ENCODE measurements around the gene DPM3.
A peak's percentile ranks its signal among the peaks of the same experiment; 100 is the strongest.
"Not testable (repeated sequence)": the region's sequence is repeated elsewhere in the genome, so short reads cannot be mapped to it uniquely, and the experiment has no call there.

Gene DPM3

GRCh38 chr1:155174324-155175280, 34.3 kb upstream of the DPM3 start:
- DNase-seq, result peak; percentile 49 to 55

GRCh38 chr1:155173478-155174323, 33.4 kb upstream of the DPM3 start, which contains the start of gene TRIM46:
TRIM46 (plus strand) TSS chr1:155173849; CDS start chr1:155173967, 118 bp downstream.
- peak; percentile 72 to 80 for DNase-seq

DNA sequence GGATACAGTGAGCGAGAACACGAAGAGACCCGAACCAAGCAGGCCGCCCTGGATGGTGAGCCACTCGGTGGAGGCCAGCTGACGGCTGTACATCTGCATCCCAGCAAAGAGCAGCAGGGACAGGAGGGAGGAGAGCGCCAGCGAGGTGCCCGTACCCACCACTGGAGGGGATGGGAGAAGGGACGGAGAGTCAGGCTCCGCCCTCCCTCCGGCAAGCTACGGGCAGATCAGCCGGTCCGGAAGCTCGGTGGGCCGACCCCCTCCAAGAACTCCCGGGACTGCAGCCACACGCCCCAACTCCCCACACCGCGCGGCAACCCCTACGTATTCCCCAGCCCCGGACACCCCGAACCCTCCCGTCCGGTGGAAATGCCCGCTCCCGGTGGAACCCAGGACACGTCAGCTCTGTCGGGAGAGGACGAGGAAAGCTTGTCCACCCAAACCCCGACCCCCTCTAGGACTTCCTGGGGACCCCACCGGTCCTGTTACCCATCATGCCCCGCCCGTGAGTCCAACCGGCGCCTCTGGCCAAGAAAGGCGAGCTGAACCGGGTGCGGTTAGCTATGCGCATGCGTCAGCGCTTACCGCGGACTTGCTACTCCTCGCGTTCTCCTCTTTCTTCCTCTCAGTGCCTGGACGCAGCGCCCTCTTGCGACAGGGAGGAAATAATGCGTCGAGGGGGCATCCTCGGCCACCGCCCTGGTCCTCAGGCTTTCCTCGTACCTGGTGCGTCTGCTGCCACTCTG, 32.6 kb upstream of the DPM3 start, which contains the start of gene KRTCAP2:
Gene KRTCAP2 (minus strand): TSS at position 573 of the 746 bp plus-strand sequence. CDS start 80 bp downstream, at position 493.
- peak; percentile 93 to 94 for DNase-seq

DNA sequence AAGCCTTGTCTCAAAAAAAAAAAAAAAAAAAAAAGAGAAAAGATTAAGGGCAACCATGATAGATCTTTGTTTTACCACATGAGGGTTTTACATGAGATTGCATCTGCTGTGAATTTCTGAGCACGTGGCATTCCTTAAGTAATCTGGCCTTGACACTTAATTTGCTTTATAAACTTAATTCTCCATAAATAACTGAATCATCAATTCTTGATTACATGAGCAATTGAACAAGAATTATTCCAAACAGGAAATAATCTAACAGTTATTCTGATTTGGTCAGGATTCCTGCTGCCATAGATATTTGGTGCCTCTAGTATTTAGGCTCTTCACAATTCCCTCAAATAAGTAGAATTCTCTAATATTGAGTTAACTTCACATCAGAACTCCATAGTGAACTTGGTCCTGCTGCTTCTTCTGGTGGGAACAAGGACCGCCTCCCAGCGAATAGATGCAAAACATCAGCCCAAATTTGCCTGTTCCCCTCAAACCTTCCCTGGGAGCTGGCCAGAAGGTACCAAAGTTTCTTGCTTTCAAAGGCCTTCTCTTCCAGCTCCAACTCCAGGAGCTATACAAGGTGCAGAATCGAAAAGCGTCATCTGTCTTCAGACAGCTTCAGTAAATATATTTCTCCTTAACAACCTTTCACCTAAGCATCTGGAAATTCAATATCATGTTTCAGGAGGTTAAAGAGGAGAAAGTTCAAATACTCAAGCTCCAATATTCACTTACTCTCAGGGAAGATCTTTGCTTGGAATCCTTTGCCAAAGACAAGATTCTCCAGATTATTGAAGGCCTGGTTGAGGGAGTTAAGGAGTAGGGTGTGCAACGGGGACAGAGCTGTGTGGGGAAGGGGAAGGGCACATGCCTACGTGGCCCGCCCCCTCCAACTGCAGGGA, 31.8 kb upstream of the DPM3 start:
- DNase-seq, result peak in 1 of 2 donors; percentile 52

GRCh38 chr1:155170806-155171205, 30.5 kb upstream of the DPM3 start:
- no peak for DNase-seq

GRCh38 chr1:155170101-155170785, 29.9 kb upstream of the DPM3 start:
- no peak for DNase-seq

- no peak for DNase-seq
Measured at GRCh38 chr1:155169541-155169940, 29.2 kb upstream of the DPM3 start.

DNA sequence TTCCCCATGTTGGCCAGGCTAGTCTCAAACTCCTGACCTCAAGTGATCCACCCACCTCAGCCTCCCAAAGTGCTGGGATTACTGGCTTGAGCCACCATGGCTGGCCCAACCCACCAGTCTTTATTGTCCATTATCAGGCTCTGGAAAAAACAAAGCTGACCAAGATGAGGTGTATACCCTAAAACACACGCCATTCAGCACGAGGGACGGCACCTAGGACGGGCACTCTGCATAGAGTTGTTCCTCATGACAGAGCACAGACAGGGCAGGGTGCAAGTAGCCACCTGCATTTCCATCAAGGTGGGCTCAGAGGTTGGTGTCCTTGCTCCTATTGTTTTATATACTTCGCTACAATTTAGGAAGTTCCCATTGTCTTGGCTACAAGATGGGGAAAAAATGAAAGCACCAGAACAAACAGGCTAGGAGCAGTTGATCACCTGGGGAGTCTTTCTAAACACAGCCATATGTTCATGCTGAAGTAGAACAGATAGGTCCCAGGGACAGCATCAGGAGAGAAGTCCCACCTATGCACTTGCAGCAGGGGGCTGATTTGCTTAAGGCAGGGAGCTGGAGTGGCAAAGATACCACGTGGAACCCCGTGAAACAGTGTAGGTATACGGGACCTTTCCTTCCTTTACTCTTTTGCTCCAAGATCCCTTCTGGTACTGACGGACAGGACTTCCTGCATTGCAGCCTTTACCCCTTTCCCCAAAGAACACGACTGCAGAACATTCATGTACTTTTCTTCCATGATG, 28.3 kb upstream of the DPM3 start:
- no peak for DNase-seq

DNA sequence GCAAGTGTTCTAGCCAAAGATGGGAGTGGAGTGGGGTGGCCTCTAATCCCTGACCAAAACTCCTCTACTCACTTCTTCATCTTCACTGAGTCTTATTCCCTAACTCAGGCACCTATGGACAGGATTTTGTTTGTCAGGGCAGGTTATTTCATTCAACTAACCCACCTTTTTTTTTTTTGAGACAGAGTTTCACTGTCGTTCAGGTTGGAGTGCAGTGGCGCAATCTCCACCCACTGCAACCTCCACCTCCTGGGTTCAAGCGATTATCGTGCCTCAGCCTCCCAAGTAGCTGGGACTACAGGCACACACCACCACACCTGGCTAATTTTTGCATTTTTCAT, 27.7 kb upstream of the DPM3 start:
- not testable (repeated sequence) for DNase-seq

DNA sequence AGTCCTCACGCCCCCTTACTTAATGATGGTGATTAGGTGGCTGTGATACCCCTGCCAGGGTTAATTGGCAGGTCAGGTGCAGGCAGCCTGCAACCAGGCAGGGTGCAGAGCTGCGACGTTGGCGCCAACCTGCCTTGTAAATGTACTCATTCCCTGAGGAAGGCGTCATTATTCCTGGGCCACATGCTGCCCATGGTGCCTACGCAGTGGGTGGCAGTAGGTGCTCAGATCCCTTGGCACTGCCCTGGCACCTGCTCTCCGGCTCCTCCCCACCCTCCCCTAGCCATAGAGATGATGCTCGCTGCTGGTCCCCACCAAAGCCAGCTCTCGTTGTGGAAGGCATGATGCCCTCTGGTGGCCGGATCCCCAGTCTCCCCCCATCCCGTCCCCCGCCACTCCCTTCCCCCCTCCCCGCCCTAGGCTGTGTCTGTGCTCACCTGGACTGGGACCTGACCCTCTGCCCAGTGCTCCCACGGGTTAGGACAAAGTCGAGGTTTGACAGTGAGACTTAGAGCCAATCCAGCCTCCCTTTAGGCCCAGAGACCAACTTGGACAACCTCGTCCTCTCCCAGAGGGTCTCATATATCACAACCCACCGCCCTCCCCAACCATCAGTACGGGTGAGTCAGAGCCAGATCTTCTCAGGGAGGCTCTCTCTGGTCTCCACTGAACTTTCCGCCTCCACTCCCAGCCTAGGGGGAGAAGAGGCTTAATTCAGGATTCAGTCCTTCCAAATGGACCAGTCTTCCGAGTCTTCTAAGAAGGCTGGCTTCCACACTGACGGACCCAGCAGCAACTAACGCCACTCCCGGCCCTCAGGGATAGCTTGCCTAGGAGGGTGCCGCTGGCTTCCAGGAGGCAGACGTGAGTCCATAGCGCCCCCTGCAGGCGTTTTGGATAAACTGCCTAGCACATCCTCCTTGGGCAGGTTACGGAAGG, 27.1 kb upstream of the DPM3 start:
- DNase-seq, result peak; percentile 83

GRCh38 chr1:155166471-155167165, 26.3 kb upstream of the DPM3 start:
- DNase-seq, result no peak

GRCh38 chr1:155166051-155166470, 25.7 kb upstream of the DPM3 start:
- DNase-seq, result no peak

DNA sequence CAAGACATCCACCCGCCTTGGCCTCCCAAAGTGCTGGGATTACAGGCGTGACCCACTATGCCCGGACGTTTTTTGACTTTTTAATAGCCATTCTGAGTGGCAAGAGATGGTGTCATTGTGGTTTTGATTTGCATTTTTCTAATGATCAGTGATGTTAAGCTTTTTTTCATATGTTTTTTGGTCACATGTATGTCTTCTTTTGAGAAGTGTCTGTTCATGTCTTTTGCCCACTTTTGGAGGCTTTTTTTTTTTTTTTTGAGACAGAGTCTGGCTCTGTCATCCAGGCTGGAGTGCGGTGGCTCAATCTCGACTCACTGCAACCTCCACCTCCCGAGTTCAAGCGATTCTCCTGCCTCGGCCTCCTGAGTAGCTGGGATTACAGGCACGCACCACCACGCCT, 24.3 kb upstream of the DPM3 start:
- DNase-seq, result not testable (repeated sequence)

- DNase-seq, result not testable (repeated sequence)
Measured at GRCh38 chr1:155163785-155164184, 23.5 kb upstream of the DPM3 start.

DNA sequence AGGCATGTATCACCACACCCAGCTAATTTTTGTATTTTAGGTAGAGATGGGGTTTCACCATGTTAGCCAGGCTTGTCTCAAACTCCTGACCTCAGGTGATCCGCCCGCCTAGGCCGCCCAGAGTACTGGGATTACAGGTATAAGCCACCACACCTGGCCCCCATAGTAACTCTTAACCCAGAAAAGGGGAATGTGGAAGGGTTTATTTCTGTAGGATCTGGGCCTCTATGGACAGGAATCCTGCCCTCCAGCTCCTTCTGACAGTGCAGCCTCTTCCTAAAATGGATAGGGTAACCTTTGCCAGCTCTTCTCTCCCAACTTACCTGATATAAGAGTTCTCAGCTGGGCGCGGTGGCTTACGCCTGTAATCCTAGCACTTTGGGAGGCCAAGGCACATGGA, 22.3 kb upstream of the DPM3 start:
- not testable (repeated sequence) for DNase-seq

GRCh38 chr1:155160128-155160527, 19.8 kb upstream of the DPM3 start:
- no peak for DNase-seq

DNA sequence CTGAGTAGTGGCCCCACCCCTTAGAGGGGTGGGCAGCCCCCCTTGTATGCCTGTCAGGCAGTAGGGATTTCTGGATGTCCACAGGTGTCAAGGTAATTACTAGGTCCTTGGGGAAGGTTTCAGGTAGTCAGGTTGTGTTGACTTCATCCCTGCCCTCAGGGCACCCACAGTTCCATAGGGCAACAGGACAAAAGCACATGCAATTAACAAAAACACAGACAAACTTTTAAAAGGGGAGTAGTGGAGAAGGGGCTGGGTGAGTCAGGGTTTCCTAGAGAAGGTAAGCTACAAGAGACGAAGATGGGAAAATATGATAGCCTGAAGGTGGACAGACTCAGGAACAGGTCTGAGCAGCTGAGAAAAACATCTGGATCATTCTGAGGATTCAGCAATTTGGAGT, 18.7 kb upstream of the DPM3 start:
- DNase-seq, result no peak

GRCh38 chr1:155155996-155156643, 15.8 kb upstream of the DPM3 start:
- not testable (repeated sequence) for DNase-seq
